Chondrocyte (in vitro differentiated cells): Measurements from ENCODE around the gene FCHO1. TPM values are rescaled to one million over a fixed set of nuclear protein-coding genes. Genes with fewer than 3 reads are reported as not detected.

Experiments used
- DNase-seq: peaks from one replicate; pipeline ENCODE4 v3.0.0; 2021; ENCODE audit warnings: mixed read lengths, low spot score
- H3K27ac Mint-ChIP-seq: one replicate; pipeline ENCODE4 v1.8.0; 2021; ENCODE audit warnings: mild to moderate bottlenecking, moderate library complexity, mixed read lengths; ENCODE audit not compliant: unreplicated experiment
- H3K27me3 Mint-ChIP-seq: 2 replicates; pipeline ENCODE4 v1.8.0; 2021; ENCODE audit warnings: low read depth, mixed read lengths
- H3K36me3 Mint-ChIP-seq: 2 replicates; pipeline ENCODE4 v1.8.0; 2021; ENCODE audit warnings: low read depth, mixed read lengths
- H3K4me1 Mint-ChIP-seq: 2 replicates; pipeline ENCODE4 v1.8.0; 2021; ENCODE audit warnings: low read depth, mild to moderate bottlenecking, mixed read lengths
- H3K4me3 Mint-ChIP-seq: one replicate; pipeline ENCODE4 v1.8.0; 2021; ENCODE audit warnings: mild to moderate bottlenecking, moderate library complexity, mixed read lengths; ENCODE audit not compliant: unreplicated experiment
- H3K9me3 Mint-ChIP-seq: 2 replicates; pipeline ENCODE4 v1.8.0; 2021; ENCODE audit warnings: low read depth, mixed read lengths
- CTCF ChIP-seq: fragments of 200-600 bp; sonication (generic); IDR thresholded peaks from 2 replicates; pipeline ENCODE4 v1.5.0; 2021; ENCODE audit warnings: antibody characterized with exemption, mild to moderate bottlenecking, moderate library complexity
- total RNA-seq: library from RNA; stranded (reverse); gene quantifications from 3 replicates; pipeline ENCODE4 v1.2.1, GENCODE V29; 2021

FCHO1 gene
- total RNA-seq, 1 donor from 2014 or later, result 0.70 TPM

- DNase-seq, result no peak
- peaks cover 3% of the 10 kb centered on the region for H3K4me1 Mint-ChIP-seq
- no peaks in the 10 kb centered on the region for H3K9me3 Mint-ChIP-seq
- no peak overlapping the region for H3K27ac Mint-ChIP-seq
- no peak overlapping the region for H3K4me3 Mint-ChIP-seq
- H3K27me3 Mint-ChIP-seq, result no peaks in the 10 kb centered on the region
- H3K36me3 Mint-ChIP-seq, result no peaks in the 10 kb centered on the region
- no peak for TF ChIP-seq CTCF
Measured at GRCh38 chr19:17748884-17749638, 2.2 kb upstream of the FCHO1 start.

- H3K27me3 Mint-ChIP-seq, result no peaks in the 10 kb centered on the region
- DNase-seq, result no peak
- no peaks in the 10 kb centered on the region for H3K36me3 Mint-ChIP-seq
- no peak overlapping the region for H3K4me3 Mint-ChIP-seq
- H3K27ac Mint-ChIP-seq, result no peak overlapping the region
- H3K4me1 Mint-ChIP-seq, result peaks cover 5% of the 10 kb centered on the region
- H3K9me3 Mint-ChIP-seq, result no peaks in the 10 kb centered on the region
- TF ChIP-seq CTCF, result no peak
Measured at GRCh38 chr19:17749912-17750317, 1.4 kb upstream of the FCHO1 start.

GRCh38 chr19:17751912-17752273, 616 bp downstream of the FCHO1 start:
- DNase-seq, result no peak
- Mint-ChIP-seq H3K27me3 (no peaks in the 10 kb centered on the region), H3K4me1 (peaks cover 21% of the 10 kb centered on the region), H3K9me3 (no peaks in the 10 kb centered on the region), H3K36me3 (no peaks in the 10 kb centered on the region), H3K4me3 (no peak overlapping the region), H3K27ac (no peak overlapping the region)
- TF ChIP-seq CTCF, result no peak

- Mint-ChIP-seq H3K36me3 (no peaks in the 10 kb centered on the region), H3K9me3 (no peaks in the 10 kb centered on the region), H3K4me3 (no peak overlapping the region), H3K27me3 (no peaks in the 10 kb centered on the region), H3K27ac (no peak overlapping the region), H3K4me1 (peaks cover 24% of the 10 kb centered on the region)
- DNase-seq, result no peak
- no peak for TF ChIP-seq CTCF
Measured at GRCh38 chr19:17752865-17753639, 1.8 kb downstream of the FCHO1 start.

- H3K9me3 Mint-ChIP-seq, result no peaks in the 10 kb centered on the region
- no peaks in the 10 kb centered on the region for H3K36me3 Mint-ChIP-seq
Measured at GRCh38 chr19:17753976-17754375, 2.7 kb downstream of the FCHO1 start.

More at GRCh38 chr19:17753976-17754375, 2.7 kb downstream of the FCHO1 start:
- H3K4me3 Mint-ChIP-seq, result no peak overlapping the region
- no peak overlapping the region for H3K27ac Mint-ChIP-seq
- H3K4me1 Mint-ChIP-seq, result peaks cover 26% of the 10 kb centered on the region
- no peak for TF ChIP-seq CTCF
- DNase-seq, result no peak
- no peaks in the 10 kb centered on the region for H3K27me3 Mint-ChIP-seq
